K562 (cell line): ENCODE measurements around the gene TUT7. TPM values are rescaled to one million over a fixed set of nuclear protein-coding genes. Genes with fewer than 3 reads are reported as not detected.

Source experiments
- CC2D1A ChIP-seq: fragments of 450-650 bp; IDR thresholded peaks from 2 replicates; pipeline ENCODE4 v1.6.1; 2017; ENCODE audit warnings: mild to moderate bottlenecking
- CEBPG ChIP-seq, 3 experiments: fragments of 200-800 bp in 1 of 3; sonication (Bioruptor generic) in 1 of 3; sonication (generic) in 1 of 3; formaldehyde crosslinking in 1 of 3; IDR thresholded peaks in 2 of 3; conservative IDR thresholded peaks in 1 of 3; 2 replicates each; pipeline versions ENCODE4 v1.6.1 to v1.8.0; 2016 to 2022; ENCODE audit warnings: missing compliant biosample characterization in 2 of 3, missing genetic modification characterization in 2 of 3, mild to moderate bottlenecking in 1 of 3, missing genetic modification reagents in 1 of 3
- CREB1 ChIP-seq, 2 experiments: sonication (generic) in 1 of 2; formaldehyde crosslinking in 1 of 2; IDR thresholded peaks; 2 replicates each; pipeline versions ENCODE4 v1.6.1 to v1.8.0; 2012 to 2022; ENCODE audit warnings: inconsistent platforms in 1 of 2, mild to moderate bottlenecking in 1 of 2, missing genetic modification reagents in 1 of 2, moderate library complexity in 1 of 2
- ERF ChIP-seq: fragments of 450-650 bp; formaldehyde crosslinking; IDR thresholded peaks from 2 replicates; pipeline ENCODE4 v1.4.0; 2020; ENCODE audit warnings: mild to moderate bottlenecking, mixed read lengths
- ETV1 ChIP-seq: fragments of 450-650 bp; conservative IDR thresholded peaks from 2 replicates; pipeline ENCODE4 v1.6.1; 2016; ENCODE audit warnings: missing genetic modification characterization, control low read depth, low read depth, missing compliant biosample characterization
- HMGN3 ChIP-seq: IDR thresholded peaks from 2 replicates; pipeline ENCODE4 v1.6.1; 2011; ENCODE audit warnings: borderline replicate concordance, low read depth, mild to moderate bottlenecking, mixed read lengths, low read length; ENCODE audit not compliant: insufficient read length; ENCODE audit errors: extremely low read depth
- JUND ChIP-seq, 2 experiments: IDR thresholded peaks; 2 replicates in 1 of 2; 3 replicates in 1 of 2; pipeline ENCODE4 v1.6.1; 2011; ENCODE audit warnings: borderline replicate concordance in 2 of 2, low read depth in 2 of 2, low read length in 2 of 2, improper control_type of control experiment in 1 of 2, missing biosample characterization in 1 of 2, missing genetic modification characterization in 1 of 2, missing genetic modification reagents in 1 of 2
- MEIS2 ChIP-seq: fragments of 450-650 bp; IDR thresholded peaks from 2 replicates; pipeline ENCODE4 v1.6.1; 2014; ENCODE audit warnings: mild to moderate bottlenecking; ENCODE audit not compliant: partially characterized antibody
- MTA3 ChIP-seq: fragments of 450-650 bp; formaldehyde crosslinking; IDR thresholded peaks from 2 replicates; pipeline ENCODE4 v1.6.1; 2017; ENCODE audit warnings: mild to moderate bottlenecking, borderline replicate concordance
- PML ChIP-seq: IDR thresholded peaks from 2 replicates; pipeline ENCODE4 v1.6.1; 2012; ENCODE audit warnings: low read length, inconsistent platforms
- POLR2G ChIP-seq: fragments of 200-400 bp; formaldehyde crosslinking; IDR thresholded peaks from 2 replicates; pipeline ENCODE4 v1.6.1; 2017; ENCODE audit warnings: low read depth, mild to moderate bottlenecking, antibody characterized with exemption, low read length, moderate library complexity
- RBM22 ChIP-seq: fragments of 200-400 bp; formaldehyde crosslinking; IDR thresholded peaks from 2 replicates; pipeline ENCODE4 v1.6.1; 2018; ENCODE audit warnings: low read length, low read depth; ENCODE audit not compliant: poor library complexity, severe bottlenecking
- SIN3B ChIP-seq: fragments of 450-650 bp; IDR thresholded peaks from 2 replicates; pipeline ENCODE4 v1.6.1; 2017; ENCODE audit warnings: low read depth, mild to moderate bottlenecking, moderate library complexity
- SIRT6 ChIP-seq: IDR thresholded peaks from one replicate; pipeline ENCODE4 v1.6.1; 2012; ENCODE audit warnings: low read depth, mild to moderate bottlenecking, control low read depth, inconsistent platforms, low read length, moderate library complexity
- SIX5 ChIP-seq, 2 experiments: IDR thresholded peaks; 2 replicates each; pipeline ENCODE4 v1.6.1; 2011; ENCODE audit warnings: low read length in 2 of 2, borderline replicate concordance in 1 of 2, low read depth in 1 of 2, mild to moderate bottlenecking in 1 of 2, moderate library complexity in 1 of 2; ENCODE audit not compliant: insufficient read depth in 1 of 2
- SP1 ChIP-seq: sonication (generic); formaldehyde crosslinking; IDR thresholded peaks from 2 replicates; pipeline ENCODE4 v1.8.1; 2022; ENCODE audit warnings: mild to moderate bottlenecking, missing genetic modification reagents
- SRSF9 ChIP-seq: fragments of 200-400 bp; formaldehyde crosslinking; IDR thresholded peaks from 2 replicates; pipeline ENCODE4 v1.6.1; 2017; ENCODE audit warnings: low read depth, low read length, borderline replicate concordance
- TSC22D4 ChIP-seq: fragments of 450-650 bp; IDR thresholded peaks from 2 replicates; pipeline ENCODE4 v1.6.1; 2016; ENCODE audit warnings: missing genetic modification characterization, missing biosample characterization, control low read depth
- ZNF561 ChIP-seq: fragments of 450-650 bp; formaldehyde crosslinking; conservative IDR thresholded peaks from 2 replicates; pipeline ENCODE4 v1.4.0; 2020; ENCODE audit warnings: mild to moderate bottlenecking, moderate library complexity
- polyA plus RNA-seq, 8 experiments: library from polyadenylated mRNA; depleted of rRNA in 4 of 8; stranded (reverse) in 5 of 8; unstranded in 3 of 8; fragments of >200 nt; fragmentation: Nextera tagmentation in 2 of 8; fragmentation: Illumina TruSeq in 1 of 8; extraction: Ambion mirVana in 2 of 8; extraction: Trizol in 1 of 8; gene quantifications; 2 replicates each; pipeline versions ENCODE4 v1.2.1 to v1.2.3, GENCODE V29; 2011 to 2014; ENCODE audit warnings: inconsistent platforms in 1 of 8, missing spikeins in 1 of 8
- total RNA-seq, 7 experiments: library from RNA; depleted of rRNA in 6 of 7; stranded (reverse); fragments of >200 nt in 6 of 7; fragmentation: Illumina TruSeq in 2 of 7; extraction: Trizol in 2 of 7; gene quantifications; 2 replicates each; pipeline versions ENCODE4 v1.2.1 to v1.2.3, GENCODE V29; 2011 to 2021; ENCODE audit warnings: low replicate concordance in 1 of 7
- TF ChIP-seq, protein P1 (sequence below), 2 experiments: fragments of 450-650 bp in 1 of 2; sonication (generic) in 1 of 2; formaldehyde crosslinking in 1 of 2; IDR thresholded peaks in 1 of 2; conservative IDR thresholded peaks in 1 of 2; 2 replicates each; pipeline versions ENCODE4 v1.6.1 to v1.8.1; 2016 to 2023; ENCODE audit warnings: mild to moderate bottlenecking in 2 of 2, moderate library complexity in 2 of 2, inconsistent platforms in 1 of 2, missing genetic modification reagents in 1 of 2
- TF ChIP-seq, protein P2 (sequence below), 2 experiments: fragments of 450-650 bp; conservative IDR thresholded peaks; 2 replicates each; pipeline ENCODE4 v1.6.1; 2017; ENCODE audit warnings: mild to moderate bottlenecking in 2 of 2, moderate library complexity in 2 of 2

TUT7 gene
- total and polyA plus RNA-seq, 9 of the 15 experiments (the other 6 are each of a cell fraction or from before 2014, with no cell fraction given): 5.9 to 26.9 (median 15.2) TPM

DNA sequence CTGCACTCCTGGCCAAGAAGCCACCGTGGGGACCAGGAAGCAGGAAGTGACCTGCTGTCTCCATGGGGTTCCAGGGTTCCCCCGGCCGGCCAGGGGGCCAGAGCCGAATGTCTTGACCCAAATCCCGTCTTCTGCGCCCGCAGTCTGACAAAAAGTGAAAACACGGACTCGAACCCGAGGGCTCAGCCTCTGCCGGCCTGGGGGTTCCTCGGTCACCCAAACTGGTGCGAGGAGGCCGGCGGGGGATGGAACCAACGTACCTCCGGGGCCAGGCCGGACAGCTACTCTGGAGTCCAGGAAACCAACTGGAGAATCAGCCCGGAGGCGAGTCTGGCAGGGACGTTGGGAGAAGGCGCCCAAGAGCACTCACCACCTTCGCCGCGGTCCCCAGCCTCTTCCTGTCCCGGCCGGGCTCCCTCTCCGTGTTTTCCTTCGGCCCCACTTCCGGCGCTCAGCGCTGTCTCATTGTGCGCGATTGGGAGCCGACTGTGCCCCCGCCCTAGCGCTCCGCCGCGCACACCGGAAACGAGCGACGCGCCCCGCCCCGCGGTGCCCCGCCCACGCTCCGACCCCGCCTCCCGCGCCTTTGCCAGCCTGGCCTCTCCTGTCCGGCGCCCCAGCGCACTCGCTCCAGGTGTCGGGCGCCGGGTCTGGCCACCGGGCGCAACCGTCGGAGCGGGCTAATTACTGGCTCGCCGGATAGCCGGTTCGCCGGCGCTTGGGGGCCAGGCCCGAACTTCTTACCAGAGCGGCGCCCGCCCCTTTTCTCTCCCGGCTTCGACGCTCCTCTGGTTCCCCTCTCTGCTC lies at the start of gene TUT7 (continued):
- TF ChIP-seq MTA3 (0 out of 2 replicates have a peak, but pooled peaks have one; percentile 49), CC2D1A (peak; percentile 29; the same call in 1 of the 2 replicates), MEIS2 (peak; percentile 8), ZNF561 (CRISPR knock-in tag) (no peak), HMGN3 (peak; percentile 51), PML (0 out of 2 replicates have a peak, but pooled peaks have one; percentile 15), SP1 (CRISPR knock-in tag) (peak; percentile 40; the same call in 1 of the 2 replicates), ETV1 (tag) (peak; percentile 93), RBM22 (no peak), TSC22D4 (tag) (no peak), SIN3B (peak; percentile 68), POLR2G (peak; percentile 85), SIX5 (IDR thresholded peaks at IDR 0.05; ENCODE audit: borderline replicate concordance in 1 of 2, insufficient read depth in 1 of 2, low read depth in 1 of 2, low read length in 2 of 2) (peak in 1 of 2 experiments; percentile 31; a peak in 2 of 4 replicates), SRSF9 (no peak), CREB1 (IDR thresholded peaks at IDR 0.05) (peak; percentile 94), CREB1 (CRISPR knock-in tag; IDR thresholded peaks at IDR 0.05) (peak; percentile 92), JUND (IDR thresholded peaks at IDR 0.05; ENCODE audit: borderline replicate concordance, low read depth, low read length) (peak; percentile 59; the same call in 1 of the 2 replicates), JUND (tag; IDR thresholded peaks at IDR 0.05; ENCODE audit: borderline replicate concordance, low read depth, low read length) (no peak; the same call in 2 of the 3 replicates), CEBPG (CRISPR knock-in tag; IDR thresholded peaks at IDR 0.05) (no peak), CEBPG (tag; conservative IDR thresholded peaks at IDR 0.05 in 1 of 2, IDR thresholded peaks at IDR 0.05 in 1 of 2) (no peak), SIRT6 (no peak), ERF (CRISPR knock-in tag) (0 out of 2 replicates have a peak, but pooled peaks have one; percentile 41)
- TF ChIP-seq, protein P1, sequence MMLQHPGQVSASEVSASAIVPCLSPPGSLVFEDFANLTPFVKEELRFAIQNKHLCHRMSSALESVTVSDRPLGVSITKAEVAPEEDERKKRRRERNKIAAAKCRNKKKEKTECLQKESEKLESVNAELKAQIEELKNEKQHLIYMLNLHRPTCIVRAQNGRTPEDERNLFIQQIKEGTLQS (IDR thresholded peaks at IDR 0.05): no peak
- TF ChIP-seq, protein P1 (CRISPR knock-in tag; conservative IDR thresholded peaks at IDR 0.05): 0 out of 2 replicates have a peak, but pooled peaks have one; percentile 24
- TF ChIP-seq, protein P2, sequence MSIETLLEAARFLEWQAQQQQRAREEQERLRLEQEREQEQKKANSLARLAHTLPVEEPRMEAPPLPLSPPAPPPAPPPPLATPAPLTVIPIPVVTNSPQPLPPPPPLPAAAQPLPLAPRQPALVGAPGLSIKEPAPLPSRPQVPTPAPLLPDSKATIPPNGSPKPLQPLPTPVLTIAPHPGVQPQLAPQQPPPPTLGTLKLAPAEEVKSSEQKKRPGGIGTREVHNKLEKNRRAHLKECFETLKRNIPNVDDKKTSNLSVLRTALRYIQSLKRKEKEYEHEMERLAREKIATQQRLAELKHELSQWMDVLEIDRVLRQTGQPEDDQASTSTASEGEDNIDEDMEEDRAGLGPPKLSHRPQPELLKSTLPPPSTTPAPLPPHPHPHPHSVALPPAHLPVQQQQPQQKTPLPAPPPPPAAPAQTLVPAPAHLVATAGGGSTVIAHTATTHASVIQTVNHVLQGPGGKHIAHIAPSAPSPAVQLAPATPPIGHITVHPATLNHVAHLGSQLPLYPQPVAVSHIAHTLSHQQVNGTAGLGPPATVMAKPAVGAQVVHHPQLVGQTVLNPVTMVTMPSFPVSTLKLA (conservative IDR thresholded peaks at IDR 0.05): peak; percentile 51 to 65; a peak in 2 of 4 replicates
